Keratinocyte (primary cell): ENCODE results near the gene POR. TPM values are rescaled to one million over a fixed set of nuclear protein-coding genes. Genes with fewer than 3 reads are reported as not detected.

Experiments
- DNase-seq: peaks from one replicate; pipeline ENCODE4 v3.0.0-alpha.2; 2011; ENCODE audit warnings: low read depth, missing footprints, low spot score
- FAIRE-seq: peaks from 2 replicates; lab custom pipeline; 2011; peaks lifted over from hg19 to GRCh38; lab: Jason Lieb, UNC
- H2AFZ ChIP-seq: 2 replicates; pipeline ENCODE4 v1.6.0; 2012; ENCODE audit warnings: low read length, control low read depth, inconsistent platforms; ENCODE audit not compliant: control insufficient read depth
- H3K27ac ChIP-seq: 2 replicates; pipeline ENCODE4 v1.5.1; 2011; ENCODE audit warnings: low read length; ENCODE audit not compliant: control insufficient read depth, insufficient read depth
- H3K27me3 ChIP-seq: 3 replicates; pipeline ENCODE4 v1.6.0; 2011; ENCODE audit warnings: low read length; ENCODE audit not compliant: control insufficient read depth, insufficient read depth; ENCODE audit errors: extremely low read depth
- H3K36me3 ChIP-seq, 2 experiments: 2 replicates in 1 of 2; 3 replicates in 1 of 2; pipeline ENCODE4 v1.5.1; 2011; ENCODE audit warnings: low read length in 2 of 2, mild to moderate bottlenecking in 1 of 2; ENCODE audit not compliant: control insufficient read depth in 2 of 2, insufficient read depth in 2 of 2; ENCODE audit errors: extremely low read depth in 1 of 2
- H3K4me1 ChIP-seq: 3 replicates; pipeline ENCODE4 v1.5.1; 2011; ENCODE audit warnings: low read length; ENCODE audit not compliant: control insufficient read depth, insufficient read depth; ENCODE audit errors: extremely low read depth
- H3K4me2 ChIP-seq: 3 replicates; pipeline ENCODE4 v1.6.0; 2011; ENCODE audit warnings: low read depth, low read length; ENCODE audit not compliant: control insufficient read depth, insufficient read depth; ENCODE audit errors: extremely low read depth
- H3K4me3 ChIP-seq, 3 experiments: fragments of 200-600 bp in 1 of 3; sonication (generic) in 1 of 3; 2 replicates in 2 of 3; 3 replicates in 1 of 3; pipeline ENCODE4 v1.5.1; 2011 to 2016; ENCODE audit warnings: low read length in 3 of 3, mild to moderate bottlenecking in 3 of 3, control low read depth in 2 of 3, inconsistent platforms in 1 of 3, low read depth in 1 of 3, mixed read lengths in 1 of 3, mixed run types in 1 of 3, moderate library complexity in 1 of 3; ENCODE audit not compliant: control insufficient read depth in 2 of 3, insufficient read depth in 2 of 3; ENCODE audit errors: extremely low read depth in 1 of 3
- H3K79me2 ChIP-seq: 2 replicates; pipeline ENCODE4 v1.6.0; 2012; ENCODE audit warnings: low read length; ENCODE audit not compliant: control insufficient read depth, insufficient read depth
- H3K9ac ChIP-seq: 3 replicates; pipeline ENCODE4 v1.6.0; 2011; ENCODE audit warnings: low read length; ENCODE audit not compliant: control insufficient read depth, insufficient read depth; ENCODE audit errors: extremely low read depth
- H3K9me1 ChIP-seq: 3 replicates; pipeline ENCODE4 v1.6.0; 2011; ENCODE audit warnings: low read length; ENCODE audit not compliant: control insufficient read depth, insufficient read depth; ENCODE audit errors: extremely low read depth
- H3K9me3 ChIP-seq: 2 replicates; pipeline ENCODE4 v1.5.1; 2012; ENCODE audit warnings: low read depth, low read length; ENCODE audit not compliant: control insufficient read depth
- H4K20me1 ChIP-seq: 3 replicates; pipeline ENCODE4 v1.6.0; 2011; ENCODE audit warnings: low read length; ENCODE audit not compliant: control insufficient read depth, insufficient read depth; ENCODE audit errors: extremely low read depth
- EZH2 ChIP-seq: IDR thresholded peaks from one replicate; pipeline ENCODE4 v1.6.1; 2012; ENCODE audit warnings: inconsistent platforms, mild to moderate bottlenecking, low read length, moderate library complexity
- dilution Hi-C: fragments of 300-500 bp; cut with MboI; formaldehyde crosslinking; loops from one replicate; pipeline ENCODE4 v1.7.0; 2020; ENCODE audit warnings: low sequenced_read_pairs; ENCODE audit not compliant: extremely low pct_ligation_motif_present
- polyA plus RNA-seq, 5 experiments: library from polyadenylated mRNA; depleted of rRNA in 3 of 5; stranded (reverse) in 3 of 5; stranded (forward) in 1 of 5; unstranded in 1 of 5; fragments of >200 nt; gene quantifications; 1 replicate in 1 of 5; 2 replicates in 3 of 5; 3 replicates in 1 of 5; pipeline versions ENCODE4 v1.2.1 to v1.2.3, GENCODE V29; 2011 to 2012; ENCODE audit warnings: missing spikeins in 2 of 5, low read depth in 1 of 5, low replicate concordance in 1 of 5
- TF ChIP-seq, protein P1 (sequence below), 3 experiments: IDR thresholded peaks in 1 of 3; conservative IDR thresholded peaks in 1 of 3; optimal IDR thresholded peaks in 1 of 3; 2 replicates in 2 of 3; 3 replicates in 1 of 3; pipeline versions ENCODE3 to v1.5.1; 2011; ENCODE audit warnings: low read length in 3 of 3, mild to moderate bottlenecking in 3 of 3, moderate library complexity in 2 of 3, control low read depth in 1 of 3, inconsistent platforms in 1 of 3; ENCODE audit not compliant: insufficient read depth in 2 of 3; ENCODE audit errors: extremely low read depth in 1 of 3

The POR gene
- polyA plus RNA-seq, 1 donor (not counting 4 experiments of a cell fraction or from before 2014, with no cell fraction given): 28.6 TPM

DNA sequence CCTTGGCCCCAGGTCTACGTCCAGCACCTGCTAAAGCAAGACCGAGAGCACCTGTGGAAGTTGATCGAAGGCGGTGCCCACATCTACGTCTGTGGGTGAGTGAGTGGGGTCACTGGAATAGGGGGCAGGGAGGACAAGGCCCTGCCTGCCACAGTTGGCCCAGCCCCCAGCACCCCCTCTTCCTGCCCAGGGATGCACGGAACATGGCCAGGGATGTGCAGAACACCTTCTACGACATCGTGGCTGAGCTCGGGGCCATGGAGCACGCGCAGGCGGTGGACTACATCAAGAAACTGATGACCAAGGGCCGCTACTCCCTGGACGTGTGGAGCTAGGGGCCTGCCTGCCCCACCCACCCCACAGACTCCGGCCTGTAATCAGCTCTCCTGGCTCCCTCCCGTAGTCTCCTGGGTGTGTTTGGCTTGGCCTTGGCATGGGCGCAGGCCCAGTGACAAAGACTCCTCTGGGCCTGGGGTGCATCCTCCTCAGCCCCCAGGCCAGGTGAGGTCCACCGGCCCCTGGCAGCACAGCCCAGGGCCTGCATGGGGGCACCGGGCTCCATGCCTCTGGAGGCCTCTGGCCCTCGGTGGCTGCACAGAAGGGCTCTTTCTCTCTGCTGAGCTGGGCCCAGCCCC, 71.3 kb downstream of the POR start:
- dilution Hi-C loops: no loop called here
- Histone ChIP-seq H3K9me1 (no peaks in the 10 kb centered on the region), H3K4me3 (no peak overlapping the region), H3K36me3 (peaks cover 6 to 27% of the 10 kb centered on the region in 2 experiments), H3K27me3 (no peaks in the 10 kb centered on the region), H3K9ac (no peak overlapping the region), H3K9me3 (no peaks in the 10 kb centered on the region), H3K4me2 (no peak overlapping the region), H3K27ac (no peak overlapping the region), H3K79me2 (no peaks in the 10 kb centered on the region), H4K20me1 (no peaks in the 10 kb centered on the region), H3K4me1 (no peaks in the 10 kb centered on the region), H2AFZ (no peak overlapping the region)
- DNase-seq (no peak), FAIRE-seq (no peak)
- TF ChIP-seq EZH2: no peak
- TF ChIP-seq, protein P1, sequence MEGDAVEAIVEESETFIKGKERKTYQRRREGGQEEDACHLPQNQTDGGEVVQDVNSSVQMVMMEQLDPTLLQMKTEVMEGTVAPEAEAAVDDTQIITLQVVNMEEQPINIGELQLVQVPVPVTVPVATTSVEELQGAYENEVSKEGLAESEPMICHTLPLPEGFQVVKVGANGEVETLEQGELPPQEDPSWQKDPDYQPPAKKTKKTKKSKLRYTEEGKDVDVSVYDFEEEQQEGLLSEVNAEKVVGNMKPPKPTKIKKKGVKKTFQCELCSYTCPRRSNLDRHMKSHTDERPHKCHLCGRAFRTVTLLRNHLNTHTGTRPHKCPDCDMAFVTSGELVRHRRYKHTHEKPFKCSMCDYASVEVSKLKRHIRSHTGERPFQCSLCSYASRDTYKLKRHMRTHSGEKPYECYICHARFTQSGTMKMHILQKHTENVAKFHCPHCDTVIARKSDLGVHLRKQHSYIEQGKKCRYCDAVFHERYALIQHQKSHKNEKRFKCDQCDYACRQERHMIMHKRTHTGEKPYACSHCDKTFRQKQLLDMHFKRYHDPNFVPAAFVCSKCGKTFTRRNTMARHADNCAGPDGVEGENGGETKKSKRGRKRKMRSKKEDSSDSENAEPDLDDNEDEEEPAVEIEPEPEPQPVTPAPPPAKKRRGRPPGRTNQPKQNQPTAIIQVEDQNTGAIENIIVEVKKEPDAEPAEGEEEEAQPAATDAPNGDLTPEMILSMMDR (optimal IDR thresholded peaks at IDR 0.05 in 1 of 3, IDR thresholded peaks at IDR 0.05 in 1 of 3, conservative IDR thresholded peaks at IDR 0.05 in 1 of 3; ENCODE audit: extremely low read depth in 1 of 3, insufficient read depth in 2 of 3, low read length in 3 of 3): no peak

DNA sequence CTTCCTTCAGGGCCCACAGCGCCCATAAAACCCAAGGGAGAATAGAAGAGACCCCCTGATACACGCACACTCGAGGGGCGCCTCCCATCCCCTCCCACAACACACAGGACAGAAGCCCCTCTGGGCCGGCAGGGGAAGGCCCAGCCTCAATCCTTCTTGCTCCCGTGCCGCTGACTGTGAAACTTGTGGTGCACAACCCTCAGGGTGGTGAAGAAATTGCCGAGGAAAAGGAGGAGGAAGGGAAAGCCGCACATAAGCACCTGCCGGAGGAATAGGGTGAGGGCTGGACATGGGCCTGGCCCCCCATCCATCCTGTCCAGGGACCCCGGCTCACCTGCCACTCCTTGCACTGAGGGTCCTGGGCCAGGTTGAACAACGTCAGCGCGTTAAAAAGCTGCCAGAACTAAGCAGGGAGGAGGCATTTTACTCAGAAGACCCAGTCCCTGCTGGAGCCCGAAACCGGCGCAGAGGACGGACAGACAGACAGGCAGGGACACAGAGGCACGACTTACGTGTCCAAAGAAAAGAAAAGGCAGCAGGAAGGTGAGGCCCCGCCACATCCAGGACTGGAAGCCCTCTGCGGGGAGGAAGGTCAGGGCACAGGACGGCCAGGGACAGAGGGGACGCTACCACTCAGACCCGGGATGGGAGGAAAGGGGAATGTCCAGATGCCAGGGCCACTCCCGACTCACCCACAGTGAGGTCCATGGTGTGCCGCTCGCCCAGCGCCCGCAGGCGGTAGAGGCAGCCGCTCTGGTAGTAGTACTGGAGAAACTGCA, 72.3 kb downstream of the POR start:
- TF ChIP-seq, protein P1 (optimal IDR thresholded peaks at IDR 0.05 in 1 of 3, IDR thresholded peaks at IDR 0.05 in 1 of 3, conservative IDR thresholded peaks at IDR 0.05 in 1 of 3; ENCODE audit: extremely low read depth in 1 of 3, insufficient read depth in 2 of 3, low read length in 3 of 3): no peak
- no peak for TF ChIP-seq EZH2
- DNase-seq (no peak), FAIRE-seq (no peak)
- dilution Hi-C loops: no loop called here
- H3K27ac ChIP-seq: no peak overlapping the region
- no peak overlapping the region for H3K4me2 ChIP-seq
- no peaks in the 10 kb centered on the region for H3K79me2 ChIP-seq
- no peak overlapping the region for H3K4me3 ChIP-seq
- H3K27me3 ChIP-seq: no peaks in the 10 kb centered on the region
- peaks cover 5 to 21% of the 10 kb centered on the region in 2 experiments for H3K36me3 ChIP-seq
- no peak overlapping the region for H3K9ac ChIP-seq
- no peak overlapping the region for H2AFZ ChIP-seq
- no peaks in the 10 kb centered on the region for H3K9me1 ChIP-seq
- no peaks in the 10 kb centered on the region for H3K4me1 ChIP-seq
- no peaks in the 10 kb centered on the region for H4K20me1 ChIP-seq
- H3K9me3 ChIP-seq: no peaks in the 10 kb centered on the region
